Natural killer cell (primary cell): Measurements from ENCODE around the gene EDEM2. TPM values are rescaled to one million over a fixed set of nuclear protein-coding genes. Genes with fewer than 3 reads are reported as not detected.

Source experiments
- ATAC-seq, 3 donors: fragments of 150-1000 bp in 2 of 3; fragments of 200-7000 bp in 1 of 3; cut with Tn5 transposase; 1 replicate in 1 of 3; 2 replicates in 2 of 3; pipeline ENCODE4 v1.10.0; 2021; ENCODE audit warnings: mild to moderate bottlenecking in 2 of 3, moderate library complexity in 2 of 3
- DNase-seq, 2 donors: peaks; one replicate each; pipeline versions ENCODE4 v3.0.0 to v3.0.0-alpha.2; 2013 to 2021; ENCODE audit warnings: mixed read lengths in 1 of 2
- H3K27ac ChIP-seq: one replicate; pipeline ENCODE4 v1.5.1; 2013; ENCODE audit warnings: mild to moderate bottlenecking, low read length
- H3K27me3 ChIP-seq: one replicate; pipeline ENCODE4 v1.6.1; 2013; ENCODE audit warnings: low read length; ENCODE audit not compliant: control insufficient read depth, insufficient read depth
- H3K36me3 ChIP-seq: one replicate; pipeline ENCODE4 v1.6.1; 2013; ENCODE audit warnings: low read length; ENCODE audit not compliant: control insufficient read depth, insufficient read depth
- H3K4me1 ChIP-seq: one replicate; pipeline ENCODE4 v1.6.1; 2013; ENCODE audit warnings: low read length; ENCODE audit not compliant: control insufficient read depth, insufficient read depth
- H3K4me3 ChIP-seq: one replicate; pipeline ENCODE4 v1.5.1; 2013; ENCODE audit warnings: low read length
- H3K9me3 ChIP-seq: one replicate; pipeline ENCODE4 v1.6.1; 2013; ENCODE audit warnings: low read length; ENCODE audit not compliant: control insufficient read depth, insufficient read depth
- H3K27ac Mint-ChIP-seq, 2 donors: one replicate each; pipeline ENCODE4 v1.8.0; 2022; ENCODE audit warnings: mild to moderate bottlenecking in 2 of 2, mixed read lengths in 2 of 2, moderate library complexity in 1 of 2
- H3K27me3 Mint-ChIP-seq, 2 donors: one replicate each; pipeline ENCODE4 v1.8.0; 2022; ENCODE audit warnings: low read depth in 2 of 2, mixed read lengths in 2 of 2
- H3K36me3 Mint-ChIP-seq: one replicate; pipeline ENCODE4 v1.8.0; 2022; ENCODE audit warnings: mixed read lengths
- H3K4me1 Mint-ChIP-seq, 2 donors: one replicate each; pipeline ENCODE4 v1.8.0; 2022; ENCODE audit warnings: mixed read lengths in 2 of 2
- H3K4me3 Mint-ChIP-seq: one replicate; pipeline ENCODE4 v1.8.0; 2022; ENCODE audit warnings: mild to moderate bottlenecking, moderate library complexity, mixed read lengths
- H3K9me3 Mint-ChIP-seq, 2 donors: one replicate each; pipeline ENCODE4 v1.8.0; 2022; ENCODE audit warnings: mixed read lengths in 2 of 2
- WGBS: methylation state at CpG from one replicate; pipeline ENCODE4 v1.1.7; 2013; ENCODE audit warnings: missing lambda C conversion rate; ENCODE audit not compliant: insufficient coverage; 5-methylcytosine and 5-hydroxymethylcytosine counted together
- intact Hi-C: fragments of 100-400 bp; cut with micrococcal nuclease; formaldehyde crosslinking; loops from one replicate; pipeline ENCODE4 v1.14.2; 2022
- total RNA-seq, 4 donors: library from RNA; stranded (reverse); fragments of 120-200 nt in 1 of 4; gene quantifications; one replicate each; pipeline versions ENCODE4 v1.2.3 to v1.2.4, GENCODE V29; 2013 to 2022
- TF ChIP-seq, protein P1 (sequence below): fragments of 200-600 bp; IDR thresholded peaks from one replicate; pipeline ENCODE4 v1.8.0; 2022; ENCODE audit warnings: antibody characterized with exemption

Gene EDEM2
- total RNA-seq, 3 donors from 2014 or later (not counting 1 experiment from before 2014, with no cell fraction given) = 20.0 to 27.4 (median 25.3) TPM

DNA sequence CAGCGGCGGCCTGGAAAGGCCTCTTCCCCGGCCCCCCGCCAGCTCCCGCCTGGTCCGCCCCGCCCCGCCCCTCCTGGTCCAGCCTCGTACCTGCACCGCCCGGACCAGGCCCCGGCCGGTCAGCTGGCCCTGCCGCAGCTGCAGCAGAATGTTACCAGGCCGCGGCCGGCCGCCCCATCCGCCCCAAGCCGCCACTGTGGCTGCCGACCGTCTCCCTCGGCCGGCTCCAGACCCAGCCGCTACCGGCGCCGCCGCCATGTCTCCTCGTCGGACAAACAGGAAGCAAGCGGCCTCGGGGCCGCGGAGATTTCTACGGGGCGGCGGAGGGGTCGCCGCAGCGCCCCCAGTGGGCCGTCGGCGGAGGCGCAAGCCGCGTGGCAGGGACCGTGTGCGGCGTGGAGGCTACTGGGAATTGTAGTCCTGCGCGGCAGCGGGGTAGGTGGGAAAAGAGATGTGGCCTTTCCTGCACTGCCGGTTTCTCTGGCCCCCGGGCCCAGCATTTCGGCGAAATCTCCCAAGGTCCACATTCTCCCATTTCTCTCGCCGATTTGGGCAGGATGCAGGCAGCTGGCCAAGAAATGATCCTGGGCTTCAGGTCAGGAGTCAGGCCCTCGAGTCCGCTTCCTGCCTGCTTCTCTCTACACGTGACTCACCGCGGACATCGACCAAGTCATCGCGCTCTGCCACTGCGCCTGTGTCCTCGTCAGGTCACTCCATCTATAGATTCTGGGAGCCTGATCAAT, 54.4 kb downstream of the EDEM2 start, which contains the start of gene TRPC4AP:
Gene TRPC4AP, minus strand, starts transcription at position 284 of the 743 bp plus-strand sequence. Its CDS starts 26 bp downstream, at position 258.
- TF ChIP-seq, protein P1, sequence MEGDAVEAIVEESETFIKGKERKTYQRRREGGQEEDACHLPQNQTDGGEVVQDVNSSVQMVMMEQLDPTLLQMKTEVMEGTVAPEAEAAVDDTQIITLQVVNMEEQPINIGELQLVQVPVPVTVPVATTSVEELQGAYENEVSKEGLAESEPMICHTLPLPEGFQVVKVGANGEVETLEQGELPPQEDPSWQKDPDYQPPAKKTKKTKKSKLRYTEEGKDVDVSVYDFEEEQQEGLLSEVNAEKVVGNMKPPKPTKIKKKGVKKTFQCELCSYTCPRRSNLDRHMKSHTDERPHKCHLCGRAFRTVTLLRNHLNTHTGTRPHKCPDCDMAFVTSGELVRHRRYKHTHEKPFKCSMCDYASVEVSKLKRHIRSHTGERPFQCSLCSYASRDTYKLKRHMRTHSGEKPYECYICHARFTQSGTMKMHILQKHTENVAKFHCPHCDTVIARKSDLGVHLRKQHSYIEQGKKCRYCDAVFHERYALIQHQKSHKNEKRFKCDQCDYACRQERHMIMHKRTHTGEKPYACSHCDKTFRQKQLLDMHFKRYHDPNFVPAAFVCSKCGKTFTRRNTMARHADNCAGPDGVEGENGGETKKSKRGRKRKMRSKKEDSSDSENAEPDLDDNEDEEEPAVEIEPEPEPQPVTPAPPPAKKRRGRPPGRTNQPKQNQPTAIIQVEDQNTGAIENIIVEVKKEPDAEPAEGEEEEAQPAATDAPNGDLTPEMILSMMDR = peak; percentile 95
- intact Hi-C loops = loop anchor here (2.0 kb wide), 1 partner anchor 52 kb away; no protein-coding TSS in a partner anchor
- H3K4me1 Mint-ChIP-seq = peaks cover 37 to 41% of the 10 kb centered on the region in 2 donors
- Histone ChIP-seq H3K27me3 (no peaks in the 10 kb centered on the region), H3K4me1 (peaks cover 24% of the 10 kb centered on the region), H3K4me3 (peak within 1 kb of the TSS; percentile 95), H3K27ac (peak within 1 kb of the TSS; percentile 75), H3K36me3 (peaks cover 5% of the 10 kb centered on the region), H3K9me3 (no peaks in the 10 kb centered on the region)
- H3K9me3 Mint-ChIP-seq = no peaks in the 10 kb centered on the region
- no peaks in the 10 kb centered on the region for H3K36me3 Mint-ChIP-seq
- DNase-seq (peak; percentile 87 to 95), ATAC-seq (peak; percentile 94 to 99 (median 96))
- WGBS = 2% methylated on average over 69 of the region's 69 CpGs
- peak within 1 kb of the TSS; percentile 96 for H3K4me3 Mint-ChIP-seq
- no peaks in the 10 kb centered on the region for H3K27me3 Mint-ChIP-seq
- H3K27ac Mint-ChIP-seq = peak within 1 kb of the TSS; percentile 82 to 89

DNA sequence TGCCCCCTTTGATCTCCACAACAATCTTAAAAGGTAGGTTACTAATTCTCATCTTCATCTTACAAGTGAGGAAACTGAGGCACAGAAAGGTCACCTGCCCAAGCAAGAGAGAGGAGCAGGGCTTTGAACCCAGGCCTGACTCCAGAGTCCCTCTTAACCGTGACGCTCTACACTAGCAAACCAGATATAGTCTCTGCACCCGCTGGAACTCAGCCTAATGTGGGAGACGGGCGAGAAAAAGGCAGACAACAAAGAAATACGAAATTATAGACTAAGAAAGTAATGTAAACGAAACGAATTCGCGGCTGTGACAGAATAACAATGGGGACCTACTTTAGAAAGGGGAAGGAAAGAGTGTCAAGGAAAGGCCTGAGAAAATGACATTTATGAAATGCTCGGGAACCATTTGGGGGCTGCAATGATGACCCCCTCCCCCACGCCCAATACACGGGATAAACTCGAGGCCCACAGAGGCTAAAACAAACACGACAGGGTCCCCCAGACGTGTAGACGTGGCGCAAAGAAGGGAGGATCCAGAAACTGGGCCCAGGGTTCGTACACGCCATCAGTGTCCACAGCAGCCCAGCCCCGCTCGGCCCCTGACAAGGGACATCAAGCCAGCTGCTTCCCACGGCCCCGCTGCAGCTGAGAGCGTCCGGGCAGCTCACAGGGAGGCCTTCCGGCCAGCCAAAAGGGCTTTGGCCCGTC, 55.2 kb downstream of the EDEM2 start:
- H3K27ac Mint-ChIP-seq = peak overlapping the region; percentile 82 to 89
- TF ChIP-seq, protein P1 = no peak
- no peaks in the 10 kb centered on the region for H3K9me3 Mint-ChIP-seq
- H3K27me3 Mint-ChIP-seq = no peaks in the 10 kb centered on the region
- intact Hi-C loops = loop anchor here (2.0 kb wide), 1 partner anchor 53 kb away; no protein-coding TSS in a partner anchor
- Histone ChIP-seq H3K27me3 (no peaks in the 10 kb centered on the region), H3K27ac (peak overlapping the region; percentile 75), H3K4me3 (peak overlapping the region; percentile 95), H3K36me3 (peaks cover 5% of the 10 kb centered on the region), H3K9me3 (no peaks in the 10 kb centered on the region), H3K4me1 (peaks cover 24% of the 10 kb centered on the region)
- peaks cover 43 to 45% of the 10 kb centered on the region in 2 donors for H3K4me1 Mint-ChIP-seq
- peak overlapping the region; percentile 96 for H3K4me3 Mint-ChIP-seq
- DNase-seq (peak in 1 of 2 donors; percentile 41), ATAC-seq (peak; percentile 9 to 39 (median 24))
- under 1% methylated on average over 28 of the region's 28 CpGs for WGBS
- no peaks in the 10 kb centered on the region for H3K36me3 Mint-ChIP-seq

DNA sequence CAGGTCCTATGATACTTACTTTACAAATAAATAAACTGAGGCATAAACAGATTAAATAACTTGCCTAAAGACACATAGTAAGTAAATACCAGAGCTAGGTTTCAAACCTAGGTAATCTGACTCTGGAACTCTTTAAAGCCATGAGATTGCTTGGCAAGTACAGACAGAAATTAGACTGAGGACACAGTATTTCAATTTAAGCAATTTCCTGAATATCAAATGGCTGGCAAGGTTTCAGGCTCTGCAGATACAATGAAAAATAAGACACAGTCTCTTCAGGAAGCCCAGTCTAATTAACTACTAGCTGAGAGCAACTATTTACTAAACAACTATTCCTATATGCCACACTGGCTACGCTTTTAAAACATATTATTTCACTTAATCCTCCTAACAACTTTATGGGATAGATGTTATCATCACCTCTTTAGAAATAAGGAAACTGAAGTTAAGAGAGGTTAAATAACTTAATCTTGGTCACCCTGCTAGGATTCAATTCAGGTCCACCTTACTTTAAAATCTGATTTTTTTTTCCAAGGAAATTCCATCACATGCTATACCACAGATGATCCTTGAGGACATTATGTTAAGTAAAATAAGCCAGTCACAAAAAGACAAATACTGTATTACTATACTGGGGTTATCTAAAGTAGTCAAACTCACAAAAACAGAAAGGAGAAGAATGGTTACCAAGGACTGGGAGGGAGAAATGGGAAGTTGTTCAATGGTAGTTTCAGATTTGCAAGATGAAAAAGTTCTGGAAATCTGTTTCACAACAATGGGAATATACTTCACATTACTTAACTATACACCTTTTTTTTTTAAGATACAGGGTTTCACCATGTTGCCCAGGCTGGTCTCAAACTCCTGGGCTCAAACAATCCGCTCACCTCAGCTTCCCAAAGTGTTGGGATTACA, 58.6 kb downstream of the EDEM2 start:
- Histone ChIP-seq H3K9me3 (no peaks in the 10 kb centered on the region), H3K27ac (no peak overlapping the region), H3K27me3 (no peaks in the 10 kb centered on the region), H3K36me3 (peaks cover 5% of the 10 kb centered on the region), H3K4me1 (peaks cover 33% of the 10 kb centered on the region), H3K4me3 (no peak overlapping the region)
- WGBS = no CpG with 5 or more reads among the region's 2 CpGs
- H3K27ac Mint-ChIP-seq = peak overlapping the region; percentile 39 to 80
- H3K4me3 Mint-ChIP-seq = no peak overlapping the region
- no peaks in the 10 kb centered on the region for H3K36me3 Mint-ChIP-seq
- TF ChIP-seq, protein P1 = no peak
- no peaks in the 10 kb centered on the region for H3K27me3 Mint-ChIP-seq
- H3K9me3 Mint-ChIP-seq = no peaks in the 10 kb centered on the region
- peaks cover 51 to 61% of the 10 kb centered on the region in 2 donors for H3K4me1 Mint-ChIP-seq
- intact Hi-C loops = no loop called here
- ATAC-seq = no peak
- DNase-seq = no peak
